CD4-positive, alpha-beta T cell treated with Interferon alpha-2 for 1 hour (primary cell): ENCODE measurements around the gene AIMP2.
"Not testable (repeated sequence)": the region's sequence is repeated elsewhere in the genome, so short reads cannot be mapped to it uniquely, and the experiment has no call there.

Experiments
- DNase-seq, 2 donors: peaks; one replicate each; pipeline ENCODE4 v3.0.0-alpha.2; 2020 to 2022

Gene AIMP2

DNA sequence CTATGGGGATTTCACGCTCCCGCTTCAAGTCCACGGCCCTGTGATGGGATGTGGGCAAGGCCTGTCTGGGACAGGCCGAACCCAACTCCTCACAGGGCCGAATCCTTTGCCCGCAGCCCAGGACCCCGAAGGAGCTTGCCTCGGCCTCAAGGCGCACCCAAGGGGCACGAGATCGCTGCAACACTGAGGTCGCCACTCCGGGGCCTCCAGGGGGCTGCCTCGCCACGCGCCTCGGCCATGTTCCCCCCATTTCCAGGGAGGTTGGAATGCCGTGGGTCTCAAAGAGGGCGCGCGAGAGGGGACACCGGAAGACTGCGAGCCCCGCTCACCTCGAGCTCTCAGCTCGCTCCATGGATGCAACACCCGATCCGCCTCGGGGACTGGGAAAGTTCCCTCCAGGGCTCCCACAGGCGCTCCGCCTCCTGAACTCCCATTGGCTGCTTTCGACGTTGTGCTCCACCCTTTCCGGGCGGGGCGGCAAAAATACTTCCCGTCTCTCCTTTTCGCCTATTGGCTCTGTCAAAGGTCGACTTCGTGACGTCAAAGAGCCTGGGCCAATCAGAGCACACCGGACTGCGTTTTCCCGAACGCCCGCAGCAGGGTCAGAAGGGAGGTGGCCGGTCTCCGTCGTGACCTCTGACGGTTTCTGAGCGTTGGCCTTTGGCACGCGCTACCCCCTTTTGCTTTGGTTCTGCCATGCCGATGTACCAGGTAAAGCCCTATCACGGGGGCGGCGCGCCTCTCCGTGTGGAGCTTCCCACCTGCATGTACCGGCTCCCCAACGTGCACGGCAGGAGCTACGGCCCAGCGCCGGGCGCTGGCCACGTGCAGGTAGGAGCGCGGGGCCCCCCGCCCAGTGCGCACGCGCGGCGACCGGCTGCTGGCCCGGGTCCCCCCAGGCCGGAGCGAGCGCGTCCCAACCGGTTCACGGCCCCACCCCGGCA is at the start of gene AIMP2, which contains the start of gene PMS2:
AIMP2 (plus strand) TSS at position 605 of the 944 bp plus-strand sequence; CDS start at position 697, 92 bp downstream.
PMS2 (minus strand) TSS at position 382 of the 944 bp plus-strand sequence; CDS start at position 352, 30 bp downstream.
- DNase-seq, result peak; percentile 95 to 97

DNA sequence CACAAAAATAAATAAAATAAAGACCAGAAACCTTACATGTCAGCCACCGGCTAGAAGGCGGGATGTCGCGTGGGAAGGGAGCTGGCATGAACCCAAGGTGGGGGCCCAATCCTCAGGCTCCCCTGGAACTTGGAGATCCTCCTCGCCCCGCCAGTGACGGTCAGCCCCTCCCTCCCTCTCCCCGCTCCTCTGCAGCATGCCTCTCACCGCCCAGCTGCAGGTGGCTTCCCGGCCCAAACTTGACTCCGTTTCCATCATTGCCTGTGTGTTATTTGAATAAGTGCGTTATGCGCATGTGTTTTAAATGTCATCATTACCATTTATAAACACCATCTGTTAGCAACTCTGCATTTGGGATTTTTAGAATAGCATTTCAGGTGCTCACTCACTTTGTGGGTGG is 45.9 kb upstream of the AIMP2 start:
- not testable (repeated sequence) for DNase-seq

DNA sequence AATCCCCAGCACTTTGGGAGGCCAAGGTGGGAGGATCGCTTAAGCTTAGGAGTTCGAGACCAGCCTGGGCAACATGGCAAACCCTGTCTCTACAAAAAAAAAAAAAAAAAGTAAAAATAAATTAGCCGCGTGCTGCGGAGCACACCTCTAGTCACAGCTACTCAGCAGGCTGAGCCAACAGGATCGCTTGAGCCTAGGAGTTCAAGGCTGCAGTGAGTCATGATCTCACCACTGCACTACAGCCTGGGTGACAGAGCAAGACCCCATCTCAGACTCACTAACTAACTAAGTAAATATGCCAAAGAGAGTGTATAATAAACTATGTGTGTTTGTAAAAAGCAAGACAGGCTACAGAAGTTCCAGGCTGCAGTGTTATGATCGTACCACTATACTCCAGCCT is 45.3 kb upstream of the AIMP2 start:
- DNase-seq, result not testable (repeated sequence)

DNA sequence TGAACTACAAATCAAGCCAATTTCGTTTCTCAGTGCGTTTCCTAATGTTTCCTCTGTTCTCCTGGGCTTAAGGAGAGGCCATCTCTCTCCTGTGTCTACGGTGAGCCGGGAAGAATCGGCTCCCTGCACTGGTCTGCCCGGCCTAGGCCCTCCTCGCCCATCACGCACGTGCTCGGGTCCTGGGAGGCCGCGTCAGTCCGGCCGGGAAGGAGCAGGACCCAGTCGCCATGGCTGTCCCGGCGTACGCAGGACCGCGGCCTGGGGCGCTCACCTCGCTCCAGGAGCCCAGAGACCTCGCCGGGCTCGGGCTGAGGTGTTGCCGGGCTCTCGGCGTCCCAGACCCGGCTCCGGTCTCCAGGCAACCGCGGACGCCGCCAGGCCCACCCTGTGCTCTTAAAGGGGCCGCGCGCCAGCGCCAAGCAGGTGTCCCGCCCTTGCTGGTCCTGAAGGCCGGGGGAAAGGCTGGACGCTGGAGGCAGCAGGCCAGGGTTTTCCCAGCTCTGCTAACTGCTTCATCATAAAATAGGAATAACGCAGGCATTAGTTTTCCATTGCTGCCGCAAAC is 38.6 kb upstream of the AIMP2 start, which contains the start of gene RSPH10B:
RSPH10B (minus strand) TSS at position 343 of the 565 bp plus-strand sequence. CDS start 3,573 bp downstream, outside the sequence.
- not testable (repeated sequence) for DNase-seq

DNA sequence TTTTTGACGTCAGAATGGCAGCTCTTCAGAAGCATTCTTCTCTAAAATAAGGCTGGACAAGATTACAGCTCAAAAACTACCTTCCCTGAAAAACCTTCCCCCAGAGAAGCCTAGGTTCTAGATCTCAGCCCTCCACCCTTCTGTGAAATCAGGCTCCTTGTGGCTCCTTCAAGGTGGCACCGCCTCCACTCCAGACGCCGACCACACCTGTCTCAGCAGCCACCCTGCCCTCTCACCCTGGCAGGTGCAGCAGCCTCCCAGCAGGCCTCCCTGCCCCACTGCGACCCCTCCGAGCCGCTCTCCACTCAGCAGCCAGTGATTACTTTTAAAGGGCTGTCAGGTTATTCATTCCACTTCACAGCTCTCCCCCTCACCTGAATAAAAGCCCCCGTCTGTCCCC is 35.5 kb upstream of the AIMP2 start:
- not testable (repeated sequence) for DNase-seq

DNA sequence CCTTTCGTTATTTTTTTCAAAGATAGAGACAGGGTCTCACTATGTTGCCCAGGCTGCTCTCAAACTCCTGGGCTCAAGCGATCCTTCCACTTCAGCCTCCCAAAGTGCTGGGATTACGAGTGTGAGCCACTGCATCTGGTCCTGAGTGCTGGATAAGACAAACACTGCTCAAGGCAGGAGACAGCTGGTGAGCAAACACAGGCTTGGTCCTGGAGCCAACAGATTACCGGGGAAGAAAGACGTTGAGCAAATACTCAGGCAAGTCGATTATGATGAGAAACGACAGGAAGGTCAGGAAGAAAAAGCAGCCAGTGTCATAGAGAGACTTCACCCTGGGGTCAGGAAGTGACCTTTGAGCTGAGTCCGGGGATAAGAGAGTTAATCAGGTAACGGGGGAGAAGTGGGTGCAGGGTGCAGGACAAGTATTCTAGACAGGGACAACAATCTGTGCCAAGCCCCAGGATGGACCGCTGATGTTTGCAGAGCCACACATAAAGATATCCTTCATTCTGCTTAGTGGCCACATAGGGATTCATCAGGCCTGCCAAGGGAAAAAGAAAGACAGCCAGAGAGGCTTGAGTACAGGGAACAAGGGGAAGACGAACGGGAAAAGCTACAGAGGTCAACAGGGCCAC is 29.3 kb upstream of the AIMP2 start:
- not testable (repeated sequence) for DNase-seq

DNA sequence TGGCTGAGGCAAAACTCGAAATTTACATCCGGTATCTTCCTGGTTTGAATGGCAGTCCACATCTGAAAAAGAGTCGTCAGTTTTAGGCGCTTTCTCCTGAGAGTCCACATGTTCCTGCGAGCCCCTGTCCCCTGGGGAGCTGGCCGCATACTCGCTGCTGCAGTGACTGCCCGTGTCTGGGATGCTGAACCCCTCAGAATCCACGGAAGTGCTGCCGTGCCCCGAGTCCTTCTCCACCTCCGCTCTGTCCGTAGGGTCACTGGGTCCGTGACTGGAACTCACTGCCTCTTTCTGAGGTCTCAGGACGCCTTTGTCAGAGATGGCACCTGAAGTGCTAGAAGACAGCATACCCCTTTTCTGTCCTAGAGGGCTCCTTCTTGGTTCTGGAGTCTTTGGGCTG is 22.0 kb upstream of the AIMP2 start:
- DNase-seq, result not testable (repeated sequence)

DNA sequence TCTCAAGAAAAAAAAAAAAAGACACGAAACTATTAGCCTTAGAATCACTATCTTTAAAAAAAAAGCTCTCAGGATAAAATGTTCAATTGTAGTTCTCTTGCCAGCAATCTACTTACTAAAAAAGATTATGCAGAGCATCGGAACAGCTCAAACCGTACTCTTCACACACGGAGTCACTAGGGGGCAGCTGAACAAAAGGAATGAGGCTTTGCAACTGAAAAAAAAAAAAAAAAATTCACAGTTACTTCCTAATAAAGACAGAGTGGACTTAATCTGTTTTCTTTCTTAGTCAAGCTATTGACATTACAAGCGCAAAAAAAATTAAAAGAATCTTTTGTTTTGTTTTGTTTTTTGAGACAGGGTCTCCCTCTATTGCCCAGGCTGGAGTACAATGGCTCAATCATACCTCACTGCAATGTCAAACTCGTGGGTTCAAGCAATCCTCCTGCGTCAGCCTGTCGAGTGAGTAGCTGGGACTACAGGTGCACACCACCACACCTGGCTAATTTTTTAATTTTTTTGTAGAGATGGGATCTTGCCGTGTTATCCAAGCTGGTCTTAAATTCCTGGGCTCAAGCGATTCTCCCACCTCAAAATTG is 11.8 kb upstream of the AIMP2 start:
- DNase-seq, result peak; percentile 53 to 71

DNA sequence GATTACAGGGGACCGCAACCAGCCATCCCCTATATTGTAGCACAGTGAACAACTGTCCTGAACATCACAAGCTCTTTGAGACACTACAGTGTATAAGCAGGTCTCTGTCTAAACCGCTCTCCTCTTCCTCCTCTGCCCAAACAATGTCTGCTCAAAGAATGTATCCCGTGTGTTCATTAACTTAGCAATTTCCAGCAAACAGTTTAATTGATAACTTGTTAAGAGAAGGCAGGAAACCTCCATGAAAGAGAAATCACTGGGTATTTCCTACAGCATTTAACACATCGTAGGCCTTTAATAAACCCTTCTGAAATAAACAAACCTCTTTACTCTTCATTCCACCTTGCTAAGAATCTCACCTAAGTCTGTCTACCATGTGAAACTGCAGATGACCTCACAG is 1.7 kb upstream of the AIMP2 start:
- no peak for DNase-seq

DNA sequence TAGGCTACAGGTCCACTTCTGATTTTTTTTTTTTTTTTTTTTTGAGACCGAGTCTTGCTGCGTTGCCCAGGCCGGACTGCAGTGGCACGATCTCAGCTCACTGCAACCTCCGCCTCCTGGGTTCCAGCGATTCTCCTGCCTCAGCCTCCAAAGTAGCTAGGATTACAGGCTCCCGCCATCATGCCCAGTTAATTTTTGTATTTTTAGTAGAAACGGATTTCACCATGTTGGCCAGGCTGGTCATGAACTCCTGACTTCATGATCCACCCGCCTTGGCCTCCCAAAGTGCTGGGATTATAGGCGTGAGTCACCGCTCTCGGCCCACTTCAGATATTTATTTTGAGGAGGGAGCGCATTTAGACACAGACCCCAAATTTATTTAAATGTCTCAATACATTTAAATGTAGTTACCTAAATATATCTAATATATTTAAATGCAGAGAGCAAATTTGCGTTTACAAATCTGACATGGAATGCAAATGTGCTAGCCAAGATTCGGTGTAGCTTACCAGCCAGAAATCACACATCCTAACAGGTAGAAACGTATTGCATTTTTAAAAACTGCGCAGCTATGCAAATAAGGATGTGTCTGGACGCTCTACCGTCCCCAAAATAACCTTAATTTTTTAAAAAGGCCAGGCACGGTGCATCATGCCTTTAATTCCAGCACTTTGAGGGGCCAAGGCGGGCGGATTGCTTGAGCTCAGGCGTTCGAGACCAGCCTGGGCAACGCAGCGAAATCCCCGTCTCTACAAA is 1.1 kb upstream of the AIMP2 start:
- not testable (repeated sequence) for DNase-seq

DNA sequence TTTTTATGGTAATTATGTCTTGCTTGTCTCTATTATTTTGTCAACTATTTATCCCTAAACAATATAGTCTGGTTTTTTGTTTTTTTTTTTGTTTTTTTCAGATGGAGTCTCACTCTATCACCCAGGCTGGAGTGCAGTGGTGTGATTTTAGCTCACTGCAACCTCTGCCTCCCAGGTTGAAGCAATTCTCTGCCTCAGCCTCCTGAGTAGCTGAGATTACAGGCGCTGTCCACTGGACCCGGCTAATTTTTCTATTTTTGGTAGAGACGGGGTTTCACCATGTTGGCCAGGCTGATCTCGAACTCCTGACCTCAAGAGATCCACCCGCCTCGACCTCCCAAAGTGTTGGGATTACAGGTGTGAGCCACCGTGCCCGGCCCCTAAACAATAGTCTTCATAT is 1.3 kb downstream of the AIMP2 start:
- DNase-seq, result not testable (repeated sequence)

DNA sequence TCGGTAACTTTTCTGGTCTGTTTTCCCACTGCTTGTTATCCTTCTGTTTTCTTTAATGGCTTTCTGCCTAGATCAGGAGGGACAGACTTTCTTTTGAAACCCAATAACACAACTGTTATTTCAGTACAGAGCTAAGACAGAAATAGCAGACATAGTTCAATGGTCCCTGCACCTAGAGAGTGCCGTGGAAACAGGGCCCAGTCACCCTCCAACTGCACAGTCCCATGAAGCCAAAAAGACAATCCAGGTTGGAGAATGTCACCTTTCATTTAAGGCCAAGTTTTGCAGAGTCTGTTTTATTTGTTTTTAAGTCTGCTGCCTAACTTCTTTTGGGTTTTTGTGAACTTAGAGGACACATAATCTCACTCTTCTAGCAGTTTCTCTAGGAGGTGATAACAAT is 2.5 kb downstream of the AIMP2 start:
- DNase-seq, result no peak

DNA sequence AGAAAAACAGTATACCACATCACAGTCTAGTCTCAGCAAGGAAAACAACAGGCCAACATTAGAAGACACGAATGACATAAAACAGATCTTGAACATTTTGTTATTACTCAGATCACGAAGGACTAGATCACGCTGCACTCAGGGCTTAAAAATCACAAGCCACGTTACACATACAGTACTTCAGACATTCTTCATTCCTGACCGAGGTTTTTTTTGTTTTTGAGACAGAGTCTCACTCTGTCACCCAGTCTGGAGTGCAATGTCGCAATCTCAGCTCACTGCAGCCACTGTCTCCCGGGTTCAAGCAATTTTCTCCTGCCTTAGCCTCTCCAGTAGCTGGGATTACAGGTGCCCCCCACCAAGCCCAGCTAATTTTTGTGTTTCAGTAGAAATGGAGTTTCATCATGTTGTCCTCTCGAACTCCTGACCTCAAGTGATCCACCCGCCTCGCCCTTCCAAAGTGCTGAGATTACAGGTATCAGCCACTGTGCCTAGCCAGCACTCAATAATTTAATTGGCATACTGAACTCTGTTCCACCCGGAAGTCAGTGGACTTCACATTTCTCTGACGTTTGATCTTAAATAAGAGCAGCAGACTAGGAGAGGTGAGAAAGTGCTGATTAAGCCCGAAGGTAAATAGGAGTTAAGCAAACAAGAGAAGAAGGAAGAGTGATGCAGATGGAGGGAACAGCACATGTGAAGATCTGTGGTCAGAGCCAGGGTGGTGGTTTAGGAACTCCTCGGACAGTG is 3.5 kb downstream of the AIMP2 start:
- DNase-seq, result no peak

DNA sequence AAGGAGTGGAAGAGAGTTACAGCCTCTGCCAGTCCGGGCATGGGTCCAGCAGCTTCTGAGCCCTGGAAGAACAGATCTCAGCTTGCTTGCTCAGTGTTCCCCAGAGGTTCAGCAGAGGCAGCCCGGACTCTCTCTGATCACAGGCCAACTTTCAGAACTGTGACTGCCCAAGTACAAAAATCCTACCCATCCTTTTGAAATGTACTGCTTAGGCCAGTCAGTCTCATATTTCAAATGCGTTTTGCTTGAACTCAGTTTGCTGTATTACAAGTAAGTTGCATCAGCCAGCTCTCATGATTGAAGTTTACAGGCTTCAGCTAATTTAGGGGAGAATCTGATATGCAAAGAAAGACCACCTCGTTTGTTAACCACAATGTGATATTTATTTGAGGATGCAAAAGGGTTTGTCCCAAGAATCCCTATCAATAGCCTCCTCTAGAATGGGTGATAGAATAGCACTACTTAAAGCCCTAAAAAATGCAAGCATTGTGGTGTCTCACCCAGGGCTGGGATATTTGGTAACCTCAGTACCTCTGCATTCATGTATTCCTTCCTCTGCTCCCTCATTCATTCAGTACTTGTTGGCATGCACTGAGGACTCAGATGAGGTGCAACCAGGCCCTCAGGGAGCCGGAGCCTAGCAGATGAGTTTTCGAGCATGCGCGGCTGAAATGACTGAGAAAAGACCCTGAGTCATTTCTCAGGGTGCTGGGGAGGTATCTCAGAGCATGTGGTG is 7.0 kb downstream of the AIMP2 start:
- no peak for DNase-seq

DNA sequence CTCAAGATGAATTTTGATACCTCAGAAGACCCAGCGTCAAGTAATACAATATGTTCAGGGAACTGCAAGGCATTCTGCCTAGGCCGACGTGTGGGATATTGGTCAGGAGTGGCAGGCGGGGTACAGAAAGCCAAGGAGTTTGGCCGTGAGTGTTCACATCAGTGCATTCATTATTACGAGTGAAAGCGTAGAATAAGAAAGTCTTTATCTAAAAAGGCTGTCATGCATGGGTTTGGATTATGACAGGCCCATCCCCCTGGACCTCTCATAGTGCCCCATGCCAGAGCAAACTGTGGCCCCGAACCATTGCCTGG is 7.5 kb downstream of the AIMP2 start:
- DNase-seq, result no peak

DNA sequence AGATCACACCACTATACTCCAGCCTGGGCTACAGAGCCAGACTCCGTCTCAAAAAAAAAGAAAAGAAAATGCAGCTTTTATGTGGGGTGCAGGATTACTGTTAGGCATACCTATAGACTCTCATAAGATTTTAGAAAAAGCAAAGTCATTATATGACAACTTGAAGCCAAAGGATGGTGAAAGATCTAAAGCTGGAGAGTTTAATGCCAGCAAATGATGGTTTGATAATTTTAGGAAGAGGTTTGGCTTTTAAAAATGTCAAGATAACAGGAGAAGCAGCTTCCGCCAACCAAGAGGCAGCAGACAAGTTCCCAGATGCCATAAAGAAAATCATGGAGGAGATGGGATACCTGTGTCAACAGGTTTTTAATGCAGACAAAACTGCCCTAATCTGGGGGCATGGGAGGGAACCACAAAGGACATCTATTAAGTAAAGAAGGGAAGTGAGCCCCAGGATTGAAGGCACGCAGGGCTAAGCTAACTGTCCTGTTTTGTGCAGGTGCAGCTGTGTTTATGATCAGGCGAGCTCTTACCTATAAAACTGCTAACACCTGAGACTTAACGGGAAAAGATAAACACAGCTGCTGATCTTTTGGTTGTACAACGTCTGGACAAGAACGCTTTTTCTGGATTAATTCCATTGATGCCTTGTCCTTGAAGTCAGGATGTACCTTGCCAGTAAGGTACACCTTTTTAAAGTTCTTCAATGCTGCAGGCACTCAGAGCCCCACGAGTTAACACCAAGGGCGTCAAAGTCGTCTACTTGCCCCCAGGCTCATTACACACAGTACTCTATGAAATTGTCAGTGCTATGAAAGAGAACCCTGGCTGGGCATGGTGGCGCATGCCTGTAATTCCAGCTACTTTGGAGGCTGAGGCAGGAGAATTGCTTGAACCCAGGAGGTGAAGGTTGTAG is 11.6 kb downstream of the AIMP2 start:
- no peak for DNase-seq

DNA sequence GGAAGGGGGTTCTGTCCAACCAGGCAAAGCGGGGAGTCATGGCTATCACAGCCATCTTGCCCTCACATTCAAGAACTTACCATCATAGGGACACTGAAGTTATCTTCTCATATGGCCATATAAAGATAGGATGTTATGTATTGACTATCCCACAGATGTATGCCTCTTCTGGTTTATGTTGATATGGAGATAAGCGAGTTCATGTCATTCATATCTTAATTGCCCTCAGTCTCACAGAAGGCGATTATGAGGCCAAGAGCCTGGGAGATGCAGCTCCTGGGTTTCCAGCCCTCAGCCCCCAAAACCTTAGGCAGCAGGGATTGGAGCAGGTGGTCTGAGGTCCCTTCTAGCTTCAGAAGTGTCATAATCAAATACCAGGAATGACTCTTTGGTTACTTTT is 13.6 kb downstream of the AIMP2 start:
- DNase-seq, result no peak

DNA sequence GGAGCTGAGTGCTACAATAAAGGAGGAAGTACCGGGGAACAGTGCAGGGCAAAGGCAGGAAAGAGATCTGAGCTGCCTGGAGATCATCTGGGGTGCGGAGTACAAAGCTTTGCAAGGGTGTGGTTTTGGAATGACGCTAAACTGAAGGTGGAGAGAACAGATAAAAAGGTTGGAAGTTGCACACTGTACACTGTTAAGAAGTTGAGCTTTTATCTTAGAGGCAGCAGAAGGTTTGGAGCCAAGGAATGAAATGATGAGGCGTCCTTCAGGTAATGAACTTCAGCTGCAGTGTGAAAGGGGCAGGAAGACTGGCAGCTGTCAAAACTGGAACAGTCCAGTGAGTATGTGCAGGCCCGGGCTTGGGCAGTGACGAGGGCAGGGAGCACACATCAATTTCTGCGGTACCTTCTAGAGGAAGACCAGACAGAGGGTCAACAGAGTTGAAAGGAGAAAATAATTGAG is 14.9 kb downstream of the AIMP2 start:
- no peak for DNase-seq

DNA sequence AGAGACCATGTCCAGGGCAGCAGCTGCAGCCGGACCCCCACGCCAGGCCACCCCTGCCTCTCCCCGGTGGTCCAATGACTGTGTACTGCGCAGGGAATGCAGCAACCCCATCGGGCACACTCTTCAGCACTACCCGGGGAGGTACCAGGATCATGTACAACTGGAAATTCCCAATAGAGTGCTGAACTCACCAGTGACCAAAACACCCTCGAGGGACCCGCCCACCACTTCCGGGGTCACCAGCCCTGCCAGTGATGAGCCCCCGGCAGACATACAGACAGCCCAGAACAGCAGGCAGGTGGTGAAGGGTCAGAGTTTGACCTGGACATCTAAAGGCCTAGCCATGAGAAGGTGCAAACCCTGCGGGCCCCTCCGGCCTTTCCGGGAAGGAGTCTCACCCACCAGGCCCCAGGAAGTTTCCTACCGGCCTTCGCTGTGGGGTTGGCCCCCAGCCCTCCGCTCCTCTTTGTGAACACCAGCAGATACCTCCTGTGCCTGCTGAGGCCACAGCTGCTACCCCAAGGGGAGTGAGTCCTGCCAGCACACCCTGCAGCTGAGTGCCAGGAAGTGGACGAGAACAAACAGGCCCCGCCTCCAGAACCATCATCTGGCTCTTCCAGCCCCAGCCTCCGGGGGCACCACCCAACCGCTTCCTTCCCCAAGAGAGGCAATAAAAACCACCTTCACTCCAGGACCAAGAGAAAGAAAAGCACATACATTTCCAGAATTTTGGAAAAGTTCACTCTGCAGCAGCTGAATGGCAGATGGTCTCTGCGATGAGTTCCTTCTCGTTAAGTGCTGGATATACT is 17.1 kb downstream of the AIMP2 start:
- DNase-seq, result peak; percentile 79
